Neural progenitor cell (in vitro differentiated cells): ENCODE results near the gene C11orf54. TPM values are rescaled to one million over a fixed set of nuclear protein-coding genes. Genes with fewer than 3 reads are reported as not detected.

ENCODE experiments used
- DNase-seq: peaks from one replicate; pipeline ENCODE4 v3.0.0-alpha.2; 2016; ENCODE audit warnings: low spot score
- H2AFZ ChIP-seq: fragments of 200-600 bp; sonication (generic); replicated peaks from 2 replicates; pipeline ENCODE4 v1.6.1; 2016; ENCODE audit warnings: antibody characterized with exemption
- H3F3A ChIP-seq: fragments of 200-600 bp; sonication (generic); 2 replicates; pipeline ENCODE4 v1.6.1; 2016; ENCODE audit warnings: antibody characterized with exemption, low read depth
- H3K27ac ChIP-seq: fragments of 200-600 bp; sonication (generic); 2 replicates; pipeline ENCODE4 v1.5.1; 2016; ENCODE audit warnings: mild to moderate bottlenecking
- H3K27me3 ChIP-seq: fragments of 200-600 bp; sonication (generic); 2 replicates; pipeline ENCODE4 v1.6.1; 2016; ENCODE audit warnings: mild to moderate bottlenecking, moderate library complexity
- H3K36me3 ChIP-seq: fragments of 200-600 bp; sonication (generic); 2 replicates; pipeline ENCODE4 v1.5.1; 2016
- H3K4me1 ChIP-seq: fragments of 200-600 bp; sonication (generic); 2 replicates; pipeline ENCODE4 v1.6.1; 2016; ENCODE audit warnings: mixed run types
- H3K4me2 ChIP-seq: fragments of 200-600 bp; sonication (generic); 2 replicates; pipeline ENCODE4 v1.6.1; 2016
- H3K4me3 ChIP-seq: fragments of 200-600 bp; sonication (generic); 2 replicates; pipeline ENCODE4 v1.5.1; 2016
- H3K79me2 ChIP-seq: fragments of 200-600 bp; sonication (generic); 2 replicates; pipeline ENCODE4 v1.6.1; 2016; ENCODE audit warnings: low read depth
- H3K9ac ChIP-seq: fragments of 200-600 bp; sonication (generic); 2 replicates; pipeline ENCODE4 v1.6.1; 2016
- H3K9me3 ChIP-seq: fragments of 200-600 bp; sonication (generic); 2 replicates; pipeline ENCODE4 v1.5.1; 2016; ENCODE audit warnings: low read depth
- H4K20me1 ChIP-seq: fragments of 200-600 bp; sonication (generic); 2 replicates; pipeline ENCODE4 v1.6.1; 2016; ENCODE audit warnings: low read depth
- H3K27ac Mint-ChIP-seq: 3 replicates; pipeline ENCODE4 v1.8.0; 2021; ENCODE audit warnings: mixed read lengths
- H3K27me3 Mint-ChIP-seq: 2 replicates; pipeline ENCODE4 v1.8.0; 2022; ENCODE audit warnings: low read depth, mild to moderate bottlenecking, inconsistent platforms, moderate library complexity, mixed read lengths; ENCODE audit not compliant: insufficient read depth
- H3K36me3 Mint-ChIP-seq: 3 replicates; pipeline ENCODE4 v1.8.0; 2021; ENCODE audit warnings: mixed read lengths
- H3K4me1 Mint-ChIP-seq: 3 replicates; pipeline ENCODE4 v1.8.0; 2021; ENCODE audit warnings: mixed read lengths
- H3K4me3 Mint-ChIP-seq: 3 replicates; pipeline ENCODE4 v1.8.0; 2021; ENCODE audit warnings: mild to moderate bottlenecking, moderate library complexity, mixed read lengths
- H3K9me3 Mint-ChIP-seq: 3 replicates; pipeline ENCODE4 v1.8.0; 2020; ENCODE audit warnings: mixed read lengths
- EZH2 ChIP-seq: fragments of 200-600 bp; sonication (generic); IDR thresholded peaks from 2 replicates; pipeline ENCODE4 v1.6.1; 2017; ENCODE audit warnings: antibody characterized with exemption, mild to moderate bottlenecking, moderate library complexity
- EZH2phosphoT487 ChIP-seq: fragments of 200-600 bp; sonication (generic); IDR thresholded peaks from 2 replicates; pipeline ENCODE4 v1.6.1; 2017; ENCODE audit warnings: antibody characterized with exemption
- total RNA-seq: library from RNA; depleted of rRNA; stranded (reverse); fragments of >200 nt; gene quantifications from 2 replicates; pipeline ENCODE4 v1.2.3, GENCODE V29; 2015; ENCODE audit warnings: low replicate concordance
- TF ChIP-seq, protein P1 (sequence below): fragments of 200-600 bp; sonication (generic); IDR thresholded peaks from 2 replicates; pipeline ENCODE4 v1.5.1; 2017; ENCODE audit warnings: antibody characterized with exemption, mild to moderate bottlenecking

Gene C11orf54
- total RNA-seq, 1 donor from 2014 or later, result 44.3 TPM

DNA sequence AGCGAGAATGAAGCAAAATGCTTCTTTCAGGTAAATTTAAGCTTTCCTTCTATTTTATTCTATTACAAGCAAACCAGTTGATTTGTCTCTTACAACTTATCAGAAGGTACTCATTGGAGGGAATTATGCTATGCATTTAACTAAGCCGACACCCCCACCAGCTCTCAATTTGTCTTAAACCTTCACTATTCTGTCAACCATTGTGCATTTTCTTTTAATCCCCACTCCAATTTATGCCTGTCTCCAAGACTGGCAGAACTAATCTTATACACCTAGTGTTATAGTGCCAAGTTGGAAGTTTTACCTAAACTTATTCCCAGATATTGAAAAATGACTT is 12.7 kb upstream of the C11orf54 start:
- H3K9me3 ChIP-seq, result no peaks in the 10 kb centered on the region

DNA sequence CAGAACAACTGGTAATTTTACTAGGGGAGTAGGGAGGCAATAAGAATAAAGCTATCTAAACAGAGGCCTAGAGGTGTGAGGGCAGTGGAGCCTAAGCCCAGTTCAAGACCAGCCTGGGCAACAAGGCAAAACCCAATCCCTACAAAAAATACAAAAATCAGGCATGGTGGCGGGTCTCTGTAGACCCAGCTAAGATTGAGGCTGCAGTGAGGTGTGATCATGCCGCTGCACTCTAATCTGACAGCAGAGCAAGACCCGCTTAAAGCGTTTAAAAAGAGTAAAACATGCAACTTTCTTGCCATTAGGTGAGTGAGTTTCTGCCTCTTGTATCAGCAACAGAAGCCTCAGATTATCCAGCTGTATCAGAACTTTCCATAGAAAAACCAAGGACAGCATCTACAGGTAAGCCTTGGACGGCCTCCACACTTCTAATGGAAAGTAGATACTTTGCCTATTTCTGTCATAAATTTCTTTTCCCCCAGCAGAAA is 12.3 kb upstream of the C11orf54 start:
- H3K36me3 Mint-ChIP-seq, result peaks cover 30% of the 10 kb centered on the region
- Histone ChIP-seq H3K27me3 (no peaks in the 10 kb centered on the region), H3K9ac (no peak overlapping the region), H3K4me2 (no peak overlapping the region), H3K36me3 (peaks cover 64% of the 10 kb centered on the region), H3K27ac (peak overlapping the region; percentile 67), H2AFZ (no peak overlapping the region), H3K9me3 (no peaks in the 10 kb centered on the region), H3F3A (peaks cover 87% of the 10 kb centered on the region), H3K4me1 (no peaks in the 10 kb centered on the region), H3K4me3 (no peak overlapping the region), H4K20me1 (peaks cover 39% of the 10 kb centered on the region), H3K79me2 (peaks cover 23% of the 10 kb centered on the region)
- DNase-seq, result no peak
- H3K4me1 Mint-ChIP-seq, result no peaks in the 10 kb centered on the region
- TF ChIP-seq EZH2phosphoT487 (no peak), EZH2 (no peak)
- TF ChIP-seq, protein P1, sequence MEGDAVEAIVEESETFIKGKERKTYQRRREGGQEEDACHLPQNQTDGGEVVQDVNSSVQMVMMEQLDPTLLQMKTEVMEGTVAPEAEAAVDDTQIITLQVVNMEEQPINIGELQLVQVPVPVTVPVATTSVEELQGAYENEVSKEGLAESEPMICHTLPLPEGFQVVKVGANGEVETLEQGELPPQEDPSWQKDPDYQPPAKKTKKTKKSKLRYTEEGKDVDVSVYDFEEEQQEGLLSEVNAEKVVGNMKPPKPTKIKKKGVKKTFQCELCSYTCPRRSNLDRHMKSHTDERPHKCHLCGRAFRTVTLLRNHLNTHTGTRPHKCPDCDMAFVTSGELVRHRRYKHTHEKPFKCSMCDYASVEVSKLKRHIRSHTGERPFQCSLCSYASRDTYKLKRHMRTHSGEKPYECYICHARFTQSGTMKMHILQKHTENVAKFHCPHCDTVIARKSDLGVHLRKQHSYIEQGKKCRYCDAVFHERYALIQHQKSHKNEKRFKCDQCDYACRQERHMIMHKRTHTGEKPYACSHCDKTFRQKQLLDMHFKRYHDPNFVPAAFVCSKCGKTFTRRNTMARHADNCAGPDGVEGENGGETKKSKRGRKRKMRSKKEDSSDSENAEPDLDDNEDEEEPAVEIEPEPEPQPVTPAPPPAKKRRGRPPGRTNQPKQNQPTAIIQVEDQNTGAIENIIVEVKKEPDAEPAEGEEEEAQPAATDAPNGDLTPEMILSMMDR, result no peak
- H3K4me3 Mint-ChIP-seq, result no peak overlapping the region
- no peaks in the 10 kb centered on the region for H3K9me3 Mint-ChIP-seq
- H3K27ac Mint-ChIP-seq, result no peak overlapping the region
- H3K27me3 Mint-ChIP-seq, result no peaks in the 10 kb centered on the region

More for the DNA sequence above, 12.7 kb upstream of the C11orf54 start:
- Histone ChIP-seq H3K4me3 (no peak overlapping the region), H3K79me2 (peaks cover 19% of the 10 kb centered on the region), H4K20me1 (peaks cover 35% of the 10 kb centered on the region), H3K27me3 (no peaks in the 10 kb centered on the region), H3K36me3 (peaks cover 62% of the 10 kb centered on the region), H3K4me1 (no peaks in the 10 kb centered on the region), H3F3A (peaks cover 83% of the 10 kb centered on the region), H2AFZ (no peak overlapping the region), H3K9ac (no peak overlapping the region), H3K4me2 (no peak overlapping the region), H3K27ac (peak overlapping the region; percentile 67)
- Mint-ChIP-seq H3K27ac (no peak overlapping the region), H3K36me3 (peaks cover 31% of the 10 kb centered on the region), H3K9me3 (no peaks in the 10 kb centered on the region), H3K4me1 (no peaks in the 10 kb centered on the region), H3K4me3 (no peak overlapping the region), H3K27me3 (no peaks in the 10 kb centered on the region)
- no peak for DNase-seq
- TF ChIP-seq EZH2, result no peak
- TF ChIP-seq, protein P1, result no peak
- no peak for TF ChIP-seq EZH2phosphoT487

DNA sequence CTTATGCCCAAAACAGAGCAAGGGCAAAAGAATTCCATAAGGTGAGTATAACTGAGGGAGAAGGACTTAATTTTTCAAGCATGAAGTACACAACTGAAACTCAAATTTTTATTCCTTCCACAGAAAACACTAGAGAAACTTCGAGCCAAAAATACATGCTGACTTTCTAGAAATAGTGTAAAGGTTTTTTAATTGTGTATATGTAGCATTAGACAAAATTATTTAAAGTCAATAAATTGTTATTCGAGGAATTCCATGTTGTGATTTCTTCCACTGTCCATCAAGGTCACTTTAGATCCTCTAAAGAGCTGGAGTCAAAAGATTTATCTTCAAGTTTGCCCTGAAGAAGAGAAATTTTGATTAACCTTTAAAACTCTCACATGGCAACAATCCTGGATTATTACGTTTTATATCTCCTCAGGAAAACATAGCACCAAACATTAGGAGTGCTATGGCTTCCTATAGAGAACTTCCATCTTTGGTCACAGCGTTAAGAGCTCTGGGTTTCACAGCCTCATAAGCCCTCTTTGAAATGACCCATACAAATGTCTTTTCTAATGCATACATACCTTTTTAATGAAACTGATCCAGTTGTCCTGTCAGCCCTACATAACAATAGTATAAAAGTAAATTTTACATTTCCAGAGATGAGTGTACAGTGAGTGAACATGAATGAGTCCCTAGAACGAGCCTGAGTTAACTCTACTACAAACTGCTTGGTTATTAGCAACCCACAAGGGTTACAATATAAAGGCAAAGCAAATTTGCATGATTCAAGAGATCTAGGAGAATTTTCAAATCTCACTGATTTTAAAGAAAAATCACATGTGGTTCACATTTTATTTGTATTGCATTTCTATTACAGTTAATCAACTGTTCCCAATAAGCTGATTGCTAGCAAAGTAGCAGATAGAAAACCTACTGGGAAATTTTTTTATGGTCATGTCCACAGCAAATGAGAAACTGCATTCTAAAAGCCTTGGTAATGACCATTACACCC is 11.1 kb upstream of the C11orf54 start:
- no peaks in the 10 kb centered on the region for H3K9me3 ChIP-seq
- TF ChIP-seq, protein P1, result no peak
- H3K27ac Mint-ChIP-seq, result no peak overlapping the region

More for the DNA sequence above, 11.1 kb upstream of the C11orf54 start:
- no peak for DNase-seq
- H3K27me3 ChIP-seq, result no peaks in the 10 kb centered on the region
- no peak overlapping the region for H3K9ac ChIP-seq
- no peaks in the 10 kb centered on the region for H3K4me1 Mint-ChIP-seq
- peaks cover 50% of the 10 kb centered on the region for H4K20me1 ChIP-seq
- H3K9me3 Mint-ChIP-seq, result no peaks in the 10 kb centered on the region
- H3K79me2 ChIP-seq, result peaks cover 36% of the 10 kb centered on the region
- H3K4me2 ChIP-seq, result no peak overlapping the region
- H3K4me3 Mint-ChIP-seq, result no peak overlapping the region
- no peaks in the 10 kb centered on the region for H3K4me1 ChIP-seq
- H2AFZ ChIP-seq, result no peak overlapping the region
- peak overlapping the region; percentile 67 for H3K27ac ChIP-seq
- peaks cover 94% of the 10 kb centered on the region for H3F3A ChIP-seq
- peaks cover 63% of the 10 kb centered on the region for H3K36me3 ChIP-seq
- H3K36me3 Mint-ChIP-seq, result peaks cover 28% of the 10 kb centered on the region
- H3K27me3 Mint-ChIP-seq, result no peaks in the 10 kb centered on the region
- no peak overlapping the region for H3K4me3 ChIP-seq
